Measurements from ENCODE around the gene HIBCH. TPM values are rescaled to one million over a fixed set of nuclear protein-coding genes. Genes with fewer than 3 reads are reported as not detected.
"Not testable (repeated sequence)": the region's sequence is repeated elsewhere in the genome, so short reads cannot be mapped to it uniquely, and the experiment has no call there.

The HIBCH gene
- total and polyA plus RNA-seq, 2 donors = 18.7 to 31.3 TPM

- H3K36me3 ChIP-seq (ENCODE audit: control insufficient read depth in 2 of 2, insufficient read depth in 2 of 2, low read length in 1 of 2) = peaks cover 0 to 4% of the 10 kb centered on the region in 2 donors
- no peak overlapping the region for H3K27ac ChIP-seq (ENCODE audit: low read depth in 1 of 2, low read length in 1 of 2)
- H3K4me1 ChIP-seq (ENCODE audit: control insufficient read depth in 2 of 2, insufficient read depth in 2 of 2, low read length in 2 of 2) = no peaks in the 10 kb centered on the region
- WGBS = 48% methylated on average over 2 of the region's 2 CpGs
- no peak for DNase-seq (ENCODE audit: low read depth in 6 of 9, low spot score in 9 of 9)
- H3K27me3 ChIP-seq (ENCODE audit: control insufficient read depth in 2 of 2, insufficient read depth in 1 of 2, low read length in 1 of 2) = no peaks in the 10 kb centered on the region
- H3K4me3 ChIP-seq (ENCODE audit: low read length in 2 of 2) = no peak overlapping the region
- H3K9me3 ChIP-seq (ENCODE audit: control insufficient read depth in 2 of 2, insufficient read depth in 1 of 2, low read length in 1 of 2) = no peaks in the 10 kb centered on the region
Measured at GRCh38 chr2:190272457-190272842, 47.2 kb downstream of the HIBCH start.

GRCh38 chr2:190271783-190272456 is 47.7 kb downstream of the HIBCH start:
- Histone ChIP-seq H3K36me3 (ENCODE audit: control insufficient read depth in 2 of 2, insufficient read depth in 2 of 2, low read length in 1 of 2) (peaks cover 0 to 4% of the 10 kb centered on the region in 2 donors), H3K4me3 (ENCODE audit: low read length in 2 of 2) (no peak overlapping the region), H3K9me3 (ENCODE audit: control insufficient read depth in 2 of 2, insufficient read depth in 1 of 2, low read length in 1 of 2) (no peaks in the 10 kb centered on the region), H3K4me1 (ENCODE audit: control insufficient read depth in 2 of 2, insufficient read depth in 2 of 2, low read length in 2 of 2) (no peaks in the 10 kb centered on the region), H3K27ac (ENCODE audit: low read depth in 1 of 2, low read length in 1 of 2) (no peak overlapping the region), H3K27me3 (ENCODE audit: control insufficient read depth in 2 of 2, insufficient read depth in 1 of 2, low read length in 1 of 2) (no peaks in the 10 kb centered on the region)
- no peak for DNase-seq (ENCODE audit: low read depth in 6 of 9, low spot score in 9 of 9)
- WGBS = 83% methylated on average over 7 of the region's 7 CpGs

GRCh38 chr2:190270298-190270697 is 49.3 kb downstream of the HIBCH start:
- Histone ChIP-seq H3K4me1 (ENCODE audit: control insufficient read depth in 2 of 2, insufficient read depth in 2 of 2, low read length in 2 of 2) (no peaks in the 10 kb centered on the region), H3K36me3 (ENCODE audit: control insufficient read depth in 2 of 2, insufficient read depth in 2 of 2, low read length in 1 of 2) (no peaks in the 10 kb centered on the region), H3K4me3 (ENCODE audit: low read length in 2 of 2) (no peak overlapping the region), H3K9me3 (ENCODE audit: control insufficient read depth in 2 of 2, insufficient read depth in 1 of 2, low read length in 1 of 2) (no peaks in the 10 kb centered on the region), H3K27ac (ENCODE audit: low read depth in 1 of 2, low read length in 1 of 2) (no peak overlapping the region), H3K27me3 (ENCODE audit: control insufficient read depth in 2 of 2, insufficient read depth in 1 of 2, low read length in 1 of 2) (no peaks in the 10 kb centered on the region)
- DNase-seq (ENCODE audit: low read depth in 6 of 9, low spot score in 9 of 9) = no peak
- 98% methylated on average over 3 of the region's 3 CpGs for WGBS

- H3K4me1 ChIP-seq (ENCODE audit: control insufficient read depth in 2 of 2, insufficient read depth in 2 of 2, low read length in 2 of 2); H3K4me3 ChIP-seq (ENCODE audit: low read length in 2 of 2); DNase-seq (ENCODE audit: low read depth in 6 of 9, low spot score in 9 of 9); H3K36me3 ChIP-seq (ENCODE audit: control insufficient read depth in 2 of 2, insufficient read depth in 2 of 2, low read length in 1 of 2); H3K27me3 ChIP-seq (ENCODE audit: control insufficient read depth in 2 of 2, insufficient read depth in 1 of 2, low read length in 1 of 2); H3K9me3 ChIP-seq (ENCODE audit: control insufficient read depth in 2 of 2, insufficient read depth in 1 of 2, low read length in 1 of 2); H3K27ac ChIP-seq (ENCODE audit: low read depth in 1 of 2, low read length in 1 of 2): not testable (repeated sequence)
- 99% methylated on average over 3 of the region's 3 CpGs for WGBS
Measured at GRCh38 chr2:190269699-190270098, 49.9 kb downstream of the HIBCH start.

GRCh38 chr2:190267302-190267701 is 52.3 kb downstream of the HIBCH start:
- no peak for DNase-seq (ENCODE audit: low read depth in 6 of 9, low spot score in 9 of 9)
- no peaks in the 10 kb centered on the region for H3K36me3 ChIP-seq (ENCODE audit: control insufficient read depth in 2 of 2, insufficient read depth in 2 of 2, low read length in 1 of 2)
- no peaks in the 10 kb centered on the region for H3K27me3 ChIP-seq (ENCODE audit: control insufficient read depth in 2 of 2, insufficient read depth in 1 of 2, low read length in 1 of 2)
- 96% methylated on average over 4 of the region's 4 CpGs for WGBS
- H3K4me3 ChIP-seq (ENCODE audit: low read length in 2 of 2) = no peak overlapping the region
- no peaks in the 10 kb centered on the region for H3K9me3 ChIP-seq (ENCODE audit: control insufficient read depth in 2 of 2, insufficient read depth in 1 of 2, low read length in 1 of 2)
- no peaks in the 10 kb centered on the region for H3K4me1 ChIP-seq (ENCODE audit: control insufficient read depth in 2 of 2, insufficient read depth in 2 of 2, low read length in 2 of 2)
- H3K27ac ChIP-seq (ENCODE audit: low read depth in 1 of 2, low read length in 1 of 2) = no peak overlapping the region

- H3K4me3 ChIP-seq (ENCODE audit: low read length in 2 of 2) = no peak overlapping the region
- no peaks in the 10 kb centered on the region for H3K36me3 ChIP-seq (ENCODE audit: control insufficient read depth in 2 of 2, insufficient read depth in 2 of 2, low read length in 1 of 2)
- no peak for DNase-seq (ENCODE audit: low read depth in 6 of 9, low spot score in 9 of 9)
- no peaks in the 10 kb centered on the region for H3K4me1 ChIP-seq (ENCODE audit: control insufficient read depth in 2 of 2, insufficient read depth in 2 of 2, low read length in 2 of 2)
- 98% methylated on average over 9 of the region's 9 CpGs for WGBS
- no peaks in the 10 kb centered on the region for H3K9me3 ChIP-seq (ENCODE audit: control insufficient read depth in 2 of 2, insufficient read depth in 1 of 2, low read length in 1 of 2)
- H3K27ac ChIP-seq (ENCODE audit: low read depth in 1 of 2, low read length in 1 of 2) = no peak overlapping the region
- no peaks in the 10 kb centered on the region for H3K27me3 ChIP-seq (ENCODE audit: control insufficient read depth in 2 of 2, insufficient read depth in 1 of 2, low read length in 1 of 2)
Measured at GRCh38 chr2:190266314-190266713, 53.3 kb downstream of the HIBCH start.

GRCh38 chr2:190261851-190262250 is 57.8 kb downstream of the HIBCH start:
- Histone ChIP-seq H3K36me3 (ENCODE audit: control insufficient read depth in 2 of 2, insufficient read depth in 2 of 2, low read length in 1 of 2) (peaks cover 6 to 9% of the 10 kb centered on the region in 2 donors), H3K4me1 (ENCODE audit: control insufficient read depth in 2 of 2, insufficient read depth in 2 of 2, low read length in 2 of 2) (no peaks in the 10 kb centered on the region), H3K27me3 (ENCODE audit: control insufficient read depth in 2 of 2, insufficient read depth in 1 of 2, low read length in 1 of 2) (no peaks in the 10 kb centered on the region), H3K4me3 (ENCODE audit: low read length in 2 of 2) (no peak overlapping the region), H3K9me3 (ENCODE audit: control insufficient read depth in 2 of 2, insufficient read depth in 1 of 2, low read length in 1 of 2) (no peaks in the 10 kb centered on the region), H3K27ac (ENCODE audit: low read depth in 1 of 2, low read length in 1 of 2) (no peak overlapping the region)
- WGBS = 93% methylated on average over 2 of the region's 2 CpGs
- DNase-seq (ENCODE audit: low read depth in 6 of 9, low spot score in 9 of 9) = no peak

- Histone ChIP-seq H3K27ac (ENCODE audit: low read depth in 1 of 2, low read length in 1 of 2) (no peak overlapping the region), H3K4me1 (ENCODE audit: control insufficient read depth in 2 of 2, insufficient read depth in 2 of 2, low read length in 2 of 2) (no peaks in the 10 kb centered on the region), H3K4me3 (ENCODE audit: low read length in 2 of 2) (no peak overlapping the region), H3K36me3 (ENCODE audit: control insufficient read depth in 2 of 2, insufficient read depth in 2 of 2, low read length in 1 of 2) (peaks cover 9 to 10% of the 10 kb centered on the region in 2 donors), H3K27me3 (ENCODE audit: control insufficient read depth in 2 of 2, insufficient read depth in 1 of 2, low read length in 1 of 2) (no peaks in the 10 kb centered on the region), H3K9me3 (ENCODE audit: control insufficient read depth in 2 of 2, insufficient read depth in 1 of 2, low read length in 1 of 2) (no peaks in the 10 kb centered on the region)
- 98% methylated on average over 3 of the region's 3 CpGs for WGBS
- no peak for DNase-seq (ENCODE audit: low read depth in 6 of 9, low spot score in 9 of 9)
Measured at GRCh38 chr2:190256087-190256486, 63.5 kb downstream of the HIBCH start.

GRCh38 chr2:190255676-190256075 is 64.0 kb downstream of the HIBCH start:
- Histone ChIP-seq H3K27ac (ENCODE audit: low read depth in 1 of 2, low read length in 1 of 2) (no peak overlapping the region), H3K4me1 (ENCODE audit: control insufficient read depth in 2 of 2, insufficient read depth in 2 of 2, low read length in 2 of 2) (no peaks in the 10 kb centered on the region), H3K36me3 (ENCODE audit: control insufficient read depth in 2 of 2, insufficient read depth in 2 of 2, low read length in 1 of 2) (peaks cover 9 to 10% of the 10 kb centered on the region in 2 donors), H3K9me3 (ENCODE audit: control insufficient read depth in 2 of 2, insufficient read depth in 1 of 2, low read length in 1 of 2) (no peaks in the 10 kb centered on the region), H3K4me3 (ENCODE audit: low read length in 2 of 2) (no peak overlapping the region), H3K27me3 (ENCODE audit: control insufficient read depth in 2 of 2, insufficient read depth in 1 of 2, low read length in 1 of 2) (no peaks in the 10 kb centered on the region)
- 98% methylated on average over 3 of the region's 3 CpGs for WGBS
- DNase-seq (ENCODE audit: low read depth in 6 of 9, low spot score in 9 of 9) = no peak
